EH (cell line): ENCODE data around the gene UPK3BL2.
"Not testable (repeated sequence)": the region's sequence is repeated elsewhere in the genome, so short reads cannot be mapped to it uniquely, and the experiment has no call there.

Experiments
- DNase-seq: peaks from one replicate; pipeline ENCODE4 v3.0.0-alpha.2; 2015; ENCODE audit warnings: low read depth

Gene UPK3BL2

GRCh38 chr7:102493220-102493935 lies 50.1 kb downstream of the UPK3BL2 start:
- not testable (repeated sequence) for DNase-seq

- DNase-seq: not testable (repeated sequence)
Observed at GRCh38 chr7:102490529-102491075, 52.9 kb downstream of the UPK3BL2 start.
